H9 (cell line): ENCODE results near the gene NCKAP5. TPM values are rescaled to one million over a fixed set of nuclear protein-coding genes. Genes with fewer than 3 reads are reported as not detected.

ENCODE experiments used
- DNase-seq: peaks from one replicate; pipeline ENCODE4 v3.0.0-alpha.2; 2017
- H2AFZ ChIP-seq: one replicate; pipeline ENCODE4 v1.6.1; 2013; ENCODE audit warnings: mild to moderate bottlenecking, low read length, control low read depth, moderate library complexity
- H2AK5ac ChIP-seq: 2 replicates; pipeline ENCODE4 v1.6.1; 2013; ENCODE audit warnings: low read length, control low read depth, mixed read lengths; ENCODE audit not compliant: insufficient read length
- H2BK120ac ChIP-seq: one replicate; pipeline ENCODE4 v1.6.1; 2013; ENCODE audit warnings: low read depth, mild to moderate bottlenecking, low read length, control low read depth, inconsistent platforms; ENCODE audit not compliant: poor library complexity, severe bottlenecking
- H2BK12ac ChIP-seq: 2 replicates; pipeline ENCODE4 v1.6.1; 2013; ENCODE audit warnings: low read length, control low read depth, mixed read lengths, low read depth; ENCODE audit not compliant: insufficient read length
- H2BK15ac ChIP-seq: 2 replicates; pipeline ENCODE4 v1.6.1; 2013; ENCODE audit warnings: low read depth, low read length, control low read depth
- H2BK20ac ChIP-seq: one replicate; pipeline ENCODE4 v1.6.1; 2013; ENCODE audit warnings: low read depth, mild to moderate bottlenecking, low read length, control low read depth, inconsistent platforms; ENCODE audit not compliant: poor library complexity, severe bottlenecking
- H2BK5ac ChIP-seq: 2 replicates; pipeline ENCODE4 v1.6.1; 2013; ENCODE audit warnings: low read length, control low read depth, mixed read lengths; ENCODE audit not compliant: insufficient read length
- H3K14ac ChIP-seq: 2 replicates; pipeline ENCODE4 v1.6.1; 2013; ENCODE audit warnings: low read length, control low read depth; ENCODE audit not compliant: insufficient read depth
- H3K18ac ChIP-seq: 2 replicates; pipeline ENCODE4 v1.6.1; 2013; ENCODE audit warnings: low read depth, mild to moderate bottlenecking, mixed read lengths, low read length, control low read depth; ENCODE audit not compliant: insufficient read length
- H3K23ac ChIP-seq: 2 replicates; pipeline ENCODE4 v1.6.1; 2013; ENCODE audit warnings: low read length, control low read depth, mixed read lengths, low read depth; ENCODE audit not compliant: insufficient read length
- H3K23me2 ChIP-seq: 2 replicates; pipeline ENCODE4 v1.6.1; 2013; ENCODE audit warnings: low read depth, mild to moderate bottlenecking, mixed read lengths, low read length, control low read depth; ENCODE audit not compliant: insufficient read length, poor library complexity, severe bottlenecking
- H3K27ac ChIP-seq: 2 replicates; pipeline ENCODE4 v1.5.1; 2013; ENCODE audit warnings: low read length, control low read depth, mixed read lengths, low read depth; ENCODE audit not compliant: insufficient read length
- H3K27me3 ChIP-seq: 2 replicates; pipeline ENCODE4 v1.6.1; 2013; ENCODE audit warnings: low read length, control low read depth, inconsistent platforms; ENCODE audit not compliant: insufficient read depth
- H3K4ac ChIP-seq: 2 replicates; pipeline ENCODE4 v1.6.1; 2013; ENCODE audit warnings: low read depth, mild to moderate bottlenecking, control low read depth, inconsistent platforms, low read length, moderate library complexity
- H3K4me1 ChIP-seq: 2 replicates; pipeline ENCODE4 v1.6.1; 2013; ENCODE audit warnings: low read length, control low read depth, inconsistent platforms; ENCODE audit not compliant: insufficient read depth
- H3K4me2 ChIP-seq: 2 replicates; pipeline ENCODE4 v1.6.1; 2013; ENCODE audit warnings: low read length, control low read depth, mixed read lengths; ENCODE audit not compliant: insufficient read length, insufficient read depth
- H3K56ac ChIP-seq: 2 replicates; pipeline ENCODE4 v1.6.1; 2013; ENCODE audit warnings: low read depth, mild to moderate bottlenecking, mixed read lengths, low read length, control low read depth; ENCODE audit not compliant: insufficient read length
- H3K79me1 ChIP-seq: 2 replicates; pipeline ENCODE4 v1.6.1; 2013; ENCODE audit warnings: low read depth, mild to moderate bottlenecking, moderate library complexity, low read length, control low read depth, inconsistent platforms; ENCODE audit not compliant: insufficient read depth, poor library complexity, severe bottlenecking
- H3K79me2 ChIP-seq: 2 replicates; pipeline ENCODE4 v1.6.1; 2013; ENCODE audit warnings: low read length, control low read depth, inconsistent platforms; ENCODE audit not compliant: insufficient read depth
- H3K9ac ChIP-seq: 2 replicates; pipeline ENCODE4 v1.6.1; 2013; ENCODE audit warnings: low read length, control low read depth, mixed read lengths; ENCODE audit not compliant: insufficient read length; ENCODE audit errors: extremely low read depth
- H3K9me3 ChIP-seq: one replicate; pipeline ENCODE4 v1.6.1; 2013; ENCODE audit warnings: low read depth, low read length, inconsistent platforms; ENCODE audit not compliant: control insufficient read depth
- H3T11ph ChIP-seq: one replicate; pipeline ENCODE4 v1.6.1; 2013; ENCODE audit warnings: mild to moderate bottlenecking, low read length, control low read depth, inconsistent platforms
- H4K20me1 ChIP-seq: one replicate; pipeline ENCODE4 v1.6.1; 2013; ENCODE audit not compliant: control insufficient read depth, insufficient read length, insufficient read depth
- H4K5ac ChIP-seq: 2 replicates; pipeline ENCODE4 v1.6.1; 2013; ENCODE audit warnings: low read depth, mild to moderate bottlenecking, mixed read lengths, low read length, control low read depth; ENCODE audit not compliant: insufficient read length
- H4K8ac ChIP-seq: replicated peaks from 2 replicates; pipeline ENCODE4 v1.6.1; 2013; ENCODE audit warnings: low read length, control low read depth, mixed read lengths, low read depth; ENCODE audit not compliant: insufficient read length
- H4K91ac ChIP-seq: 2 replicates; pipeline ENCODE4 v1.6.1; 2013; ENCODE audit warnings: low read depth, mild to moderate bottlenecking, moderate library complexity, mixed read lengths, low read length, control low read depth; ENCODE audit not compliant: insufficient read length
- H3K27ac Mint-ChIP-seq, 3 experiments: 2 replicates in 2 of 3; 3 replicates in 1 of 3; pipeline ENCODE4 v1.8.0; 2020 to 2021; ENCODE audit warnings: mixed read lengths in 3 of 3, mild to moderate bottlenecking in 1 of 3, moderate library complexity in 1 of 3
- H3K27me3 Mint-ChIP-seq: 2 replicates; pipeline ENCODE4 v1.8.0; 2021; ENCODE audit warnings: low read depth, mild to moderate bottlenecking, moderate library complexity, mixed read lengths
- H3K36me3 Mint-ChIP-seq, 3 experiments: 2 replicates in 2 of 3; 3 replicates in 1 of 3; pipeline ENCODE4 v1.8.0; 2020 to 2021; ENCODE audit warnings: low read depth in 3 of 3, mixed read lengths in 3 of 3; ENCODE audit not compliant: insufficient read depth in 1 of 3
- H3K4me1 Mint-ChIP-seq, 2 experiments: 2 replicates each; pipeline ENCODE4 v1.8.0; 2020; ENCODE audit warnings: mixed read lengths in 2 of 2
- H3K4me3 Mint-ChIP-seq, 2 experiments: 2 replicates in 1 of 2; 3 replicates in 1 of 2; pipeline ENCODE4 v1.8.0; 2020 to 2021; ENCODE audit warnings: mild to moderate bottlenecking in 2 of 2, mixed read lengths in 2 of 2, moderate library complexity in 1 of 2
- H3K9me3 Mint-ChIP-seq, 2 experiments: 2 replicates in 1 of 2; 3 replicates in 1 of 2; pipeline ENCODE4 v1.8.0; 2020; ENCODE audit warnings: mild to moderate bottlenecking in 2 of 2, mixed read lengths in 2 of 2, moderate library complexity in 1 of 2
- WGBS: extraction: QIAGEN DNeasy Blood & Tissue Kit; methylation state at CpG from one replicate; pipeline ENCODE4 v1.1.7; 2013; ENCODE audit warnings: missing lambda C conversion rate, low lambda C conversion rate, mixed read lengths; ENCODE audit not compliant: insufficient read length; ENCODE audit errors: extremely low coverage; 5-methylcytosine and 5-hydroxymethylcytosine counted together
- total RNA-seq: library from RNA; stranded (reverse); gene quantifications from 2 replicates; pipeline ENCODE4 v1.2.1, GENCODE V29; 2021
- TF ChIP-seq, protein P1 (sequence below): fragments of 200-600 bp; sonication (generic); conservative IDR thresholded peaks from 3 replicates; pipeline ENCODE4 v1.8.0; 2021; ENCODE audit warnings: antibody characterized with exemption, mild to moderate bottlenecking

Gene NCKAP5
- total RNA-seq, 1 experiment from 2014 or later = 0.26 TPM

DNA sequence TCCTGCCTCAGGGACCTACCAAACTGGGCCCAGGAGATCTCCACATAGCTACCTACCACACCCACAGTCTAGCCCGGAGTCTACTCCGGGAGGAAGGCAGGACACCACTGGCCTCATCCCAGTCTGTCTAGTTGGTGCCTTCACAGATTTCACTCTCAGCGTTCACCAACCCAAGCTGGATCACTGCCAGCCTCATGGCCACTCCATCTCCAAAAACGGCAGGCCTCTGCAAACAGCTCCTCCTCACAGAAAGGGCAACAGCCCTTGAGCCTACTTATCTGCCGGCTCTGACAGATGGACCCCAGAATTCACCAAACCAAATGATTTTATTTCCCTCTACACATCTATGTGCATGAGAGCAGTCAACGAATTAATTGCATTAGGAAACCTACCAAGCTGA lies 61.3 kb downstream of the NCKAP5 start:
- H4K20me1 ChIP-seq = no peaks in the 10 kb centered on the region
- no peak overlapping the region for H3K4me2 ChIP-seq
- H4K8ac ChIP-seq = no peak overlapping the region
- no peaks in the 10 kb centered on the region for H3K23me2 ChIP-seq
- H3K4me1 ChIP-seq = no peaks in the 10 kb centered on the region
- Mint-ChIP-seq H3K27me3 (no peaks in the 10 kb centered on the region; the same call in 1 of the 2 replicates), H3K27ac (no peak overlapping the region), H3K9me3 (no peaks in the 10 kb centered on the region), H3K36me3 (no peaks in the 10 kb centered on the region), H3K4me1 (no peaks in the 10 kb centered on the region), H3K4me3 (no peak overlapping the region)
- H2AFZ ChIP-seq = no peak overlapping the region
- DNase-seq = no peak
- no peaks in the 10 kb centered on the region for H3K79me2 ChIP-seq
- H2BK12ac ChIP-seq = no peak overlapping the region
- no peak overlapping the region for H3K18ac ChIP-seq
- H3K79me1 ChIP-seq = no peaks in the 10 kb centered on the region
- no peak overlapping the region for H3T11ph ChIP-seq
- H2BK20ac ChIP-seq = no peak overlapping the region
- H3K56ac ChIP-seq = no peak overlapping the region
- H3K4ac ChIP-seq = no peak overlapping the region
- H3K9me3 ChIP-seq = no peaks in the 10 kb centered on the region
- H3K9ac ChIP-seq = no peak overlapping the region
- no peak overlapping the region for H3K14ac ChIP-seq
- H4K91ac ChIP-seq = no peak overlapping the region
- H2BK5ac ChIP-seq = no peak overlapping the region
- H2BK15ac ChIP-seq = no peak overlapping the region
- WGBS = no CpG with 5 or more reads among the region's 6 CpGs
- TF ChIP-seq, protein P1, sequence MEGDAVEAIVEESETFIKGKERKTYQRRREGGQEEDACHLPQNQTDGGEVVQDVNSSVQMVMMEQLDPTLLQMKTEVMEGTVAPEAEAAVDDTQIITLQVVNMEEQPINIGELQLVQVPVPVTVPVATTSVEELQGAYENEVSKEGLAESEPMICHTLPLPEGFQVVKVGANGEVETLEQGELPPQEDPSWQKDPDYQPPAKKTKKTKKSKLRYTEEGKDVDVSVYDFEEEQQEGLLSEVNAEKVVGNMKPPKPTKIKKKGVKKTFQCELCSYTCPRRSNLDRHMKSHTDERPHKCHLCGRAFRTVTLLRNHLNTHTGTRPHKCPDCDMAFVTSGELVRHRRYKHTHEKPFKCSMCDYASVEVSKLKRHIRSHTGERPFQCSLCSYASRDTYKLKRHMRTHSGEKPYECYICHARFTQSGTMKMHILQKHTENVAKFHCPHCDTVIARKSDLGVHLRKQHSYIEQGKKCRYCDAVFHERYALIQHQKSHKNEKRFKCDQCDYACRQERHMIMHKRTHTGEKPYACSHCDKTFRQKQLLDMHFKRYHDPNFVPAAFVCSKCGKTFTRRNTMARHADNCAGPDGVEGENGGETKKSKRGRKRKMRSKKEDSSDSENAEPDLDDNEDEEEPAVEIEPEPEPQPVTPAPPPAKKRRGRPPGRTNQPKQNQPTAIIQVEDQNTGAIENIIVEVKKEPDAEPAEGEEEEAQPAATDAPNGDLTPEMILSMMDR = no peak
- no peak overlapping the region for H2AK5ac ChIP-seq
- no peak overlapping the region for H3K27ac ChIP-seq
- H3K27me3 ChIP-seq = no peaks in the 10 kb centered on the region
- no peak overlapping the region for H3K23ac ChIP-seq
- H4K5ac ChIP-seq = no peak overlapping the region
- H2BK120ac ChIP-seq = no peak overlapping the region
